ENCODE results near the gene CC2D2A.

- no peak for TF ChIP-seq POLR2A (IDR thresholded peaks at IDR 0.05)
- no peak for TF ChIP-seq CTCF (IDR thresholded peaks at IDR 0.05)
Observed at GRCh38 chr4:15444276-15444675, 25.4 kb upstream of the CC2D2A start.
